ENCODE data around the gene SHOC1. TPM values are rescaled to one million over a fixed set of nuclear protein-coding genes. Genes with fewer than 3 reads are reported as not detected.

Gene SHOC1
- total RNA-seq, 1 donor from 2014 or later, result not detected

DNA sequence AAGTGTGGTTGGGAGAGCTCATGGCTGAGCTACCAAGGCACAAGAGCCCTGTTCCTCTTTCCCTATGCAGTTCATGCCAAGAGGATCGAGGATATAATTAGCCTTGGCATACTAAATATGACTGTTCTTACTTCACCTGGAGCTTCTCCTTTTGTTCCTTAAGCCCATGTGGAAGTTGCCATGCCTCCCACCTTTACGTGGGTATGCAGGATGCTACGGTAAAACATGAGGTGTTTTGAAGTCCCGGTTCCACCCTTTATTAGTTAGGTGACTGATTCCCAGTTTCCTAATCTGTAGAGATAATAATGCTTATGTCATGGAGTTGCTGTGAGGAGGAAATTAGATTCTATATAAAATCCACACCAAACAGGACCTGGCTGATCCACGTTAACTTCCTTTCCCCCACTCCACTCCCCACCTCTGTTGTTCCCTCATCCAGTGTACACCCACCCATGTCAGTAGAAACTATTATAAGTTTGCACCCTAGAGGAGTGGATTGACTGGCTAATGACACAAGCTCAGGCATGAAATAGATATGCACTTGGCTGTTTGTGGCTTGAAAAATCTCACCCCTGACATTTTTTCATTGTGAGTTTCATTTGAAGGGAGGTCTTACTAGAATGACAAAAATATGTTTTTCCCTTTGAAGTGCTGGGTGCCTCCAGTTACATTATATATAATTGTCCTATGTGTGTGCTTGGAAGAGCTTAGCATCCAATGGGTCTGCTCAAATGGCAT, 36.8 kb upstream of the SHOC1 start:
- peaks cover 10% of the 10 kb centered on the region for H3K4me1 Mint-ChIP-seq
- POLR2A ChIA-PET, result no interaction called here
- no peaks in the 10 kb centered on the region for H3K9me3 Mint-ChIP-seq

DNA sequence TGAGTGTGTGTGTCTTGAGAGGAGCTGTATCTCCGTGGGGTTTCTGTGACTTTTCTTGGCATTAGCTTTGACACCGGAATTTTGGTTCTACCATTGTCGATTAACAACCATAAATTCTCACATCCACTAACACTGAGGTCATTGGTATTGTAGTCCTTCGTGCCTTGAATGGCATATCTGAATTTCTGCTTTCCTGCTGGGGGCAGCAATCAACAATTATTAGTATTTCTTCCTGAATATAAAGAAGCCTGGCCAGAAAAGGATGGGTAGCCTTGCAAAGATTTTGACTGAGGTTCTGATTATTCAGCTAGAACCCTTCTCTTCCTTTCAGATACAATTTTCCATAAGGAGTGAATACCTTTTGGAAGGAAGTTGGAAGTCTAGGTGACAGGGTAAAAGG, 33.5 kb upstream of the SHOC1 start:
- TF ChIP-seq, protein P1, sequence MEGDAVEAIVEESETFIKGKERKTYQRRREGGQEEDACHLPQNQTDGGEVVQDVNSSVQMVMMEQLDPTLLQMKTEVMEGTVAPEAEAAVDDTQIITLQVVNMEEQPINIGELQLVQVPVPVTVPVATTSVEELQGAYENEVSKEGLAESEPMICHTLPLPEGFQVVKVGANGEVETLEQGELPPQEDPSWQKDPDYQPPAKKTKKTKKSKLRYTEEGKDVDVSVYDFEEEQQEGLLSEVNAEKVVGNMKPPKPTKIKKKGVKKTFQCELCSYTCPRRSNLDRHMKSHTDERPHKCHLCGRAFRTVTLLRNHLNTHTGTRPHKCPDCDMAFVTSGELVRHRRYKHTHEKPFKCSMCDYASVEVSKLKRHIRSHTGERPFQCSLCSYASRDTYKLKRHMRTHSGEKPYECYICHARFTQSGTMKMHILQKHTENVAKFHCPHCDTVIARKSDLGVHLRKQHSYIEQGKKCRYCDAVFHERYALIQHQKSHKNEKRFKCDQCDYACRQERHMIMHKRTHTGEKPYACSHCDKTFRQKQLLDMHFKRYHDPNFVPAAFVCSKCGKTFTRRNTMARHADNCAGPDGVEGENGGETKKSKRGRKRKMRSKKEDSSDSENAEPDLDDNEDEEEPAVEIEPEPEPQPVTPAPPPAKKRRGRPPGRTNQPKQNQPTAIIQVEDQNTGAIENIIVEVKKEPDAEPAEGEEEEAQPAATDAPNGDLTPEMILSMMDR (IDR thresholded peaks at IDR 0.05), result no peak
- ChIA-PET POLR2A (interaction anchor here (0.6 to 1.4 kb wide), 4 partner anchors 68 to 247 kb away, joined by 3 to 4 read pairs (median 4); partner anchors contain the start of gene UGCG), CTCF (interaction anchor here (1.2 to 3.2 kb wide), 3 partner anchors 240 to 249 kb away, joined by 4 to 32 read pairs (median 5); no protein-coding TSS in a partner anchor)
- Mint-ChIP-seq H3K27ac (no peak overlapping the region), H3K4me3 (no peak overlapping the region), H3K27me3 (no peaks in the 10 kb centered on the region), H3K9me3 (no peaks in the 10 kb centered on the region), H3K4me1 (peaks cover 10% of the 10 kb centered on the region), H3K36me3 (ENCODE audit: low read depth) (no peaks in the 10 kb centered on the region)
- intact Hi-C loops (cut with micrococcal nuclease), result loop anchor here (1.0 to 5.0 kb wide), 4 partner anchors 149 to 533 kb away; no protein-coding TSS in a partner anchor
- DNase-seq, result no peak
- no peak for ATAC-seq (ENCODE audit: low read depth)

More for the DNA sequence above, 36.8 kb upstream of the SHOC1 start:
- no peak overlapping the region for H3K4me3 Mint-ChIP-seq
- ATAC-seq (ENCODE audit: low read depth), result no peak
- H3K27me3 Mint-ChIP-seq, result no peaks in the 10 kb centered on the region
- no peak for DNase-seq
- TF ChIP-seq, protein P1 (IDR thresholded peaks at IDR 0.05), result no peak
- H3K36me3 Mint-ChIP-seq (ENCODE audit: low read depth), result no peaks in the 10 kb centered on the region
- H3K27ac Mint-ChIP-seq, result no peak overlapping the region
- CTCF ChIA-PET, result interaction anchor here (1.8 kb wide), 1 partner anchor 244 kb away, joined by 10 read pairs; no protein-coding TSS in a partner anchor
- intact Hi-C loops (cut with micrococcal nuclease), result no loop called here

- no peak for ATAC-seq (ENCODE audit: low read depth)
- no peaks in the 10 kb centered on the region for H3K9me3 Mint-ChIP-seq
- H3K4me1 Mint-ChIP-seq, result peaks cover 16% of the 10 kb centered on the region
- ChIA-PET CTCF (no interaction called here), POLR2A (no interaction called here)
- TF ChIP-seq, protein P1 (IDR thresholded peaks at IDR 0.05), result no peak
- intact Hi-C loops (cut with micrococcal nuclease), result loop anchor here (5.0 kb wide), 1 partner anchor 152 kb away; no protein-coding TSS in a partner anchor
- no peak overlapping the region for H3K27ac Mint-ChIP-seq
- H3K27me3 Mint-ChIP-seq, result no peaks in the 10 kb centered on the region
- no peak for DNase-seq
- no peak overlapping the region for H3K4me3 Mint-ChIP-seq
- H3K36me3 Mint-ChIP-seq (ENCODE audit: low read depth), result no peaks in the 10 kb centered on the region
Measured at GRCh38 chr9:111825468-111826145, 30.9 kb upstream of the SHOC1 start.

GRCh38 chr9:111821006-111821528, 26.3 kb upstream of the SHOC1 start:
- Mint-ChIP-seq H3K36me3 (ENCODE audit: low read depth) (no peaks in the 10 kb centered on the region), H3K27ac (no peak overlapping the region), H3K9me3 (no peaks in the 10 kb centered on the region), H3K4me1 (peaks cover 6% of the 10 kb centered on the region), H3K4me3 (no peak overlapping the region), H3K27me3 (no peaks in the 10 kb centered on the region)
- intact Hi-C loops (cut with micrococcal nuclease), result no loop called here
- TF ChIP-seq, protein P1 (IDR thresholded peaks at IDR 0.05), result no peak
- ChIA-PET POLR2A (interaction anchor here (0.6 to 0.8 kb wide), 2 partner anchors 75 to 163 kb away, joined by 3 to 6 read pairs; partner anchors contain the start of gene UGCG), CTCF (no interaction called here)
- DNase-seq, result no peak
- peak; percentile 58 for ATAC-seq (ENCODE audit: low read depth)

DNA sequence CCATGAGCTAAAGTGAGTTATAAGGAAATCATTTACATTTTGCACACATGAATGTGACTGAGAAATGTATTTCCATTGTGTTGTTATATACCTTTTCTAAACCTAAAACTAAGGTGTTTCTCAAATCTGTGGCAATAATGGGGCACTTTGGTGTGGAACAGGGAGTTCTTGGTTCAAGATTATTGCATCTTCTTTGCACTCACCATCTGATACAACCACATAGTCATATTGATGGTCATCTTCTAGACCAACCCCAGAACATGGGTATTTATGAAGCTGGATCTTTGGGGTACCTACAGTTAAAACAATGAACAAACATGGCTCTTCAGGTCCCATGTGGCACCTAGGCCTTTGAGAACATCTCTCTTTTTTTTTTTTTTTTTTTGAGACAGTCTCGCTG, 24.6 kb upstream of the SHOC1 start:
- Mint-ChIP-seq H3K9me3 (no peaks in the 10 kb centered on the region), H3K36me3 (ENCODE audit: low read depth) (no peaks in the 10 kb centered on the region), H3K4me3 (no peak overlapping the region), H3K4me1 (peaks cover 6% of the 10 kb centered on the region), H3K27me3 (no peaks in the 10 kb centered on the region), H3K27ac (no peak overlapping the region)
- CTCF ChIA-PET, result no interaction called here
- DNase-seq, result no peak
- intact Hi-C loops (cut with micrococcal nuclease), result no loop called here
- ATAC-seq (ENCODE audit: low read depth), result no peak
- POLR2A ChIA-PET, result interaction anchor here (1.0 kb wide), 1 partner anchor 77 kb away, joined by 5 read pairs; the partner anchor contains the start of gene UGCG
- TF ChIP-seq, protein P1 (IDR thresholded peaks at IDR 0.05), result no peak

Measured in activated B cell treated with CpG ODN at 0.5 μM for 24 hours (primary cell).